Activated T-cell treated with anti-CD3 and anti-CD28 coated beads, Interleukin-2, amount 50 U/mL, for 1 hour (primary cell): ENCODE results near the gene LHX3.
A peak's percentile ranks its signal among the peaks of the same experiment; 100 is the strongest.
"Not testable (repeated sequence)": the region's sequence is repeated elsewhere in the genome, so short reads cannot be mapped to it uniquely, and the experiment has no call there.

ENCODE experiments used
- DNase-seq: peaks from one replicate; pipeline ENCODE4 v3.0.0-alpha.2; 2020

Gene LHX3

DNA sequence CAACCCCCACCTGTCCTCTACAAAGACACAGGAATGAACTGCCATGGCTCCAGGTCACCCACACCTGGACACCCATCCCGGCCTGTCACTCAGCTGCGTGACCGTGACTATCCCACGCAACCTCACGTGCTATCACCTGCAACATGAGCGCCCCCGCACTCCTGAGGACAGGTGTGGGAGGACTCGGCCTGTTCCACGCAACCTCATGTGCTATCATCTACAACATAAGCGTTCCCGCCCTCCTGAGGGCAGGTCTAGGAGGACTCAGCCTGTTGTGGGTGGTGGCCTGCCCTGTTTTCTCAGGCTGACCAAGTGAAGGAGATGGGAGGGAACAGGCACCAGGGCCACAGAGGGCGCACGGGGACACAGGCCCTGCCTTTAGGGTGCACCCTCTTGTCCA is 36.6 kb upstream of the LHX3 start:
- no peak for DNase-seq

DNA sequence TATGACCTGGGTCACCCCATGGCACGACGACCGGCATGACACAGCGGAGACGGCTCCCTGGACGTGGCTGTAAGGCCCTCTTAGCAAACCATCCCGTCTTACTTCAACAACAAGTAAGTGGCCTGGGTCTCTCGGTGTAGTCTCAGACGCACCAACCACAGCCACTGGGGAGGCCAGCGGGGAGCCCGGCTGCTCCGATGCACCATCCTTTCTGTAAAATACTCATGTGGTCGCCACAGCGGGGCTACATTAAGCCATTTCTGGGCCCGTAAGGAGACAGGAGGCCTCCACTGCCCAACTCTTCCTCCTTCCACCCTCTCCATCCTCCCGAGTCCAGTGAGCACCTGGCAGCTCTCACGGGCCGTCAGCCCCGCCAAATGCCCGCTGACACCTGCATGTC is 36.0 kb upstream of the LHX3 start:
- no peak for DNase-seq

DNA sequence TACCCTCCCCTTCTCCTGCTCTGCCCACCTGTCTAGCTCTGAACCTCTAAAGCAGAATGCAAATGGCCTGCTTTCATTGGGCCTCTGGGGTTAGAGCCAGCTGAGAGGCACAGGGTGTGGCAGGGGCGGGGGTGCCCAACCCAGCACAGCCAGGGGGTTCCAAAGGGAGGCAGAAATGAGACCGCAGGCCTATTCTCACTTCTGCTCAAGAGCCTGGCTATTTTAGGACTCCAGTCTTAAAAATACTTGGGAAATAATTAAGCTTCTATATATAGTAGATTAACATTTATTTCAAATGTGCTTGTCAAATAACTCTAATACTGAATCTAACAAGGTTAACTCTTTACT is 35.0 kb upstream of the LHX3 start:
- no peak for DNase-seq

DNA sequence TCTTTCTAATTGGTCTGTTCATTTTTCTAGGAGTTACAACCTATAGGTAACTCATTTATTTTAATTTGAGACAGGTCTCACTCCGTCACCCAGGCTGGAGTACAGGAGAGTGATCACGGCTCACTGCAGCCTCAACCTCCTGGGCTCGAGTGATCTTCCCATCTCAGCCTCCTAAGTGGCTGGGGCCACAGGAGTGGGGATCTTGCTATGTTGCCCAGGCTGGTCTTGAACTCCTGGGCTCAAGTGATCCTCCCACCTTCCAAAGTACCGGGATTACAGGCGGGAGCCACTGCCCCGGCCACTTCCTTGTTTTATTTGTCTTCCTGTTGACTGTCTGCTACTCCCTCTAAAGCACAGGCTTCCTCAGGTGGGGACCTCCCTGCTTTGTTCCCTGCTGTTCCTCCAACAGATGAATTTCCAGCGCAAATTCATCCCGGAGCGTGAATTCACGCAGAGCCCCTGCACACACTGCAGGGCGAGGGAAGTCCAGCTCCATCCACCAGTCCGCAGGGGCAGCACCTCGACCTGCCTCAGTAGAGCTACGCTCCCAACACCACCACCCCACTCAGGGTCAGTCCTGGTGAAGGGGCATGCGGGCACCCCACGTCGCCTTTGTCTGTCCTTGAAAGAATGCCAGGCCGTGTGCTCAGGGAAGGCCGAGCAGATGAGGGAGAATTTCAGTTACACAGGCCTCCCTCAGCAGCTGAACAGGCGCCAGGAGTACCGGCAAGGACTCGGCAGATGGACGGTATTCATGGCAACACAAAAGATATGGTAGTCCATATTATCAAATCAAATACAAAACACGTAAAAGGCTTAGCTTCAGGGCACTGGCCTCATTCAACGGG is 34.4 kb upstream of the LHX3 start:
- no peak for DNase-seq

DNA sequence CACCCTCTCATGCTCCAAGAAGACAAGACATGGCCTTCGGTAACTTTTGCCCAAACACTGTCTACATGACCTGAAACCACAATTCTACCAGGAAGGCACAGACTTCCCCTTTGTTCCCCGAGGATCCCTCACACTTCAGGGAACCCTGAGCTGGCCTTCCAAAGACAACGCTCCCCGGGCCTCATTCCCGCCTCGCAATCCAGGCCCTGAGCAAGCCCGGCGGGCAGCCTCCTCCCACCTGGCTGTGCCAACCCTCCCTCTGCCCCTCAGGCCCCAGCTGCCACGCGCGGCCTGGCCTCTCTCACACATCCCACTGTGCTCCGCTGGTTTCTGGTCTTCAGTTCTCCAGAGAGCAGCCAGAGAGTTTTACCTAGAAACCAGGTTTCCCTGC is 33.4 kb upstream of the LHX3 start:
- DNase-seq = no peak

DNA sequence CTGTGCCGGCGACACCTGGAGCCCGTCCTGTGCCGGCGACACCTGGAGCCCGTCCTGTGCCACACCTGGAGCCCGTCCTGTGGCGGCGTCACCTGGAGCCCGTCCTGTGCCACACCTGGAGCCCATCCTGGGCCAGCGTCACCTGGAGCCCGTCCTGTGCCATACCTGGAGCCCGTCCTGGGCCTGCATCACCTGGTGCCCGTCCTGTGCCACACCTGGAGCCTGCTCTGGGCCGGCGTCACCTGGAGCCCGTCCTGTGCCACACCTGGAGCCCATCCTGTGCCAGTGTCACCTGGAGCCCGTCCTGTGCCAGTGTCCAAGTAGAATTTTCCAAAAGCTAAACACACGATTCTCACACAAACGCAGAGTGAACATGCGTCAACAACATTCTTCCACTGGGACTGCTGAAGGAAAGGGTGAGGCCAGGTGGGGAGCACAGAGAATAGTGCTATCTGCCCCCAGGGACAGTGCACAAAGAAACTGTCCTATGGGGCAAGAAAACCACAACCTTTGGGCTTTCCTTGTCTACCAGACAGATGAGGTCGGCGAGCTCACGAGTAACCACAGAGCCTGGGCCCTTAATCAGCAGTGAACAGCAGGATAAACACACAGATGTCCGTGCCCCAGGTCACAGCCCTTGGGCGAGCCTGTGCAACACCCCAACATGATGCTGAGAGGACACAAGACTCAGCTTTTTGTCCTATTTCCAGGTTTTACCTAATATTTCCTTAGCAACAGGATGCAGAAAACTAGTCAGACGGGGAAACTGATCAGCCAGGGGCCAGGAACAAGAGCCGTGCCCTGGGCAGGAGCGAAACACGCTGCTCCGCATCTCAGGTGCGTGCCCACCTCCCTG is 32.8 kb upstream of the LHX3 start:
- DNase-seq = no peak

DNA sequence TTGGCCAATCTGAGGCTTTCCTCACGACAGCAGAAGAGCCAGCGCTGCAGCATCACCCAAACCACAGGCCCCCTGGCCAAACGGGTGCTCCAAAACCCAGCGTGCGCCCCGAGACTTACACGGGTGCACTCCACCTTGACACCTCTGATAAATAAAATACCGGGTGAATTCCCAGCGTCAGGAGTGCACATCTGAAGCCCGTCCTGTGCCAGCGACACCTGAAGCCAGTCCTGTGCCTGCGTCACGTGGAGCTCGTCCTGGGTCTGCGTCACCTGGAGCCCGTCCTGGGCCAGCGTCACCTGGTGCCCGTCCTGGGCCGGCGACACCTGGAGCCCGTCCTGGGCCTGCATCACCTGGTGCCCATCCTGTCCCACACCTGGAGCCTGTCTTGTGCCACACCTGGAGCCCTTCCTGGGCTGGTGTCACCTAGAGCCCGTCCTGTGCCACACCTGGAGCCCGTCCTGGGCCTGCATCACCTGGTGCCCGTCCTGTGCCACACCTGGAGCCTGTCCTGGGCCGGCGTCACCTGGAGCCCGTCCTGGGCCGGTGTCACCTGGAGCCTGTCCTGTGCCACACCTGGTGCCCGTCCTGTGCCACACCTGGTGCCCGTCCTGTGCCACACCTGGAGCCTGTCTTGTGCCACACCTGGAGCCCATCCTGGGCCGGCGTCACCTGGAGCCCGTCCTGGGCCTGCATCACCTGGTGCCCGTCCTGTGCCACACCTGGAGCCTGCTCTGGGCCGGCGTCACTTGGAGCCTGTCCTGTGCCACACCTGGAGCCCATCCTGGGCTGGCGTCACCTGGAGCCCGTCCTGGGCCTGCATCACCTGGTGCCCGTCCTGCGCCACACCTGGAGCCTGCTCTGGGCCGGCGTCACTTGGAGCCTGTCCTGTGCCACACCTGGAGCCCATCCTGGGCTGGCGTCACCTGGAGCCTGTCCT is 31.8 kb upstream of the LHX3 start:
- DNase-seq = not testable (repeated sequence)

DNA sequence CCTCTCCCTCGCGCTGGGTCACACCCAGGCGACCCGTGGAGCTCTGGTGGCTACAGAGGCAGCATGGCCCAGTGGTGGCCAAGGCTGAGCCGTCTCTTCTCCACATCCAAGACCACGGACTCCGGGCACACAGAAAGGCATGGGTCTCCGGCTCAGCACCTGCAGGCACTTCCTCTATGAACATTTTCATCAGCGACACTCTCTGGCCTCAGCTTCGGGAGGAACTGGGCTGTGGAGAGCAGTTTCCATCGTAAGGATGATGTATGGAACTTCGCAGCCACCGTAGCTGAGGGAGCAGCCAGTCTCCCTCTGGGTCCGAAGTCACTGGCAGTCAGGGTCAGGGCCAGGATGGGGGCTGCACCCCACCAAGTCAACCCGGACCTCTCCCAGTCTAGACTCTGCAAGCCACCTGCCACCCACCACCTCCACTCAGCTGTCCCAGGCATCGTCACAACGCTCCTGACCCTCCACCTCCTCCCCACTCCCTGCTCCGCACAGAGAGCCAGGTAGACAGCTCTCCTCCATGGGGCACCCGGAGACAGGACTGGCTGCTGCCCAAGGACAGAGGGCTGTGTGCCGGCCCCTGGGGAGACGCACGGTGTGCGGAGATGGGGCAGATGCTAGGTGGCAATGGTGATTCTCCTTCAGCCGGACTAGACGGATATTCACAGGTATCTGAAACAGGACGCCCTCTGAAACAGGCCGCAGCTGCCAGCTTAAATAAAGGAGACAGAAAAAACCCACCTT is 31.0 kb upstream of the LHX3 start:
- DNase-seq = no peak

DNA sequence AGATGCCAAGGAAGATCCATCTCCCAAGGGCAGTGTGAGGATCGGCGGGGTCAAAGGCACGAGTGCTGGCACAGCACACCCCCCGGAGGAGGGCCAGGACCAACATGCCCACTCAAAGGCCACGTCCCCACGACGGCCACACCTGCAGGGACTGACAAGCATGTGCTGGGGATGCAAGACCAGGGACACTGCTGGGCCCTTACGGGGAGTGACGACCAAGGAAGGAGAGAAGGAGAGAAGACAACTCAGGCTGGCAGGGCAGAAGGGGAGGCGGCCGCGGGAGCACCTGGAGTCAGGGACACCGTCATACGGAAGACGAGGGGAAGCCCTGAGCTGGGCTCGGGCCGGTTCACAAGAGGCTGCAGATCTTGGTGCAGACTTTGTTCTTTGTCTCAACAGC is 30.2 kb upstream of the LHX3 start:
- DNase-seq = no peak

DNA sequence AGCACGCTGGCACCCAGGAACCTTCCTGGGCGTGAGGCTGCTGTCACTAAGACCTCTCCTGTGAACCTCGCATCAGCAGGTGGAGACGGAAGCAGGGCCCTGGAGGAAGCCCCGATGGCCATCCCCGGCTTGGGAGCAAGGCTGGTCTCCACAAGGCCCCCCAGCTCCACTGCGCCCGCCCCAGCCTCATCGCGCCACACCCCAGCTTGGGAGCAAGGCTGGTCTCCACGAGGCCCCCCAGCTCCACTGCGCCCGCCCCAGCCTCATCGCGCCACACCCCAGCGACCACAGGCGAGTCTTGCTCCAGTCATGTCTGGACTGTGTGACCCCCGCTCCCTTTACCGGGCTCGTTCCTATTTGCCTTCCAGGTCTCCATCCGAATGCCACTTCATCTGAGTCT is 29.7 kb upstream of the LHX3 start:
- DNase-seq = no peak

DNA sequence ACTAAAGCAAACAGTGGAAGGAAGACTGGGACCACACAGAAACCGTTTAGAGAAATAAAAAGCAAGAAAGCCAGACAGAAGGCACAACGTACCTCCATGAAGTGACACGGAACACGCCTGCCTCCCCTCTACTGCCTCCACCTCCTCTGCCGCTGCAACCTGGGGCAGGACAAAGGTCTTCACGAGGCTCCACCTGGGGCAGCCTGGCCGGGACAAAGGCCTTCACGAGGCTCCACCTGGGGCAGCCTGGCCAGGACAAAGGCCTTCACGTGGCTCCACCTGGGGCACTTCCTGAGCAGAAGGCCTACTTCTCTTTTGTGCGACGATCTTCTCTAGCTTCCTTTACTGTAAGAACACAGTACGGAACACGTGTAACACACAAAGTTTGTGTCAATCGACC is 28.9 kb upstream of the LHX3 start:
- DNase-seq = no peak

DNA sequence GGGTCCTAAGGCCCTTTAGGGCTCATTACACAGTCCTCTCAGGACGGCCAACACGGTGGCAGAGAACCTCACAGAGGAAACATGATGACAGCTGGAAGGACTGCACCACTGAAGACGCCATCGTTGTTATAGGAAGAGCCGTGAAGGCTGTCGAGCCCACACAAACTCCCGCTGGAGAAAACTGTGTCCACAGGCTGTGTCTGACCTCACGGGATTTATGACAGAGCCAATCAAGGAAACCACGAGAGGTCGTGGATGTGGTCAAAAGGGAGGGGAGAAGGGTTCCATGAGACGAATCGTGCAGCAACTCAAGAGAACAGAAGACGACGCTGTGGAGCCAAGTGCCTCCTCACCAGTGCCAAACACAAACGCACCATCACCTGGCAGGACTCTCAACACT is 28.5 kb upstream of the LHX3 start:
- DNase-seq = no peak

DNA sequence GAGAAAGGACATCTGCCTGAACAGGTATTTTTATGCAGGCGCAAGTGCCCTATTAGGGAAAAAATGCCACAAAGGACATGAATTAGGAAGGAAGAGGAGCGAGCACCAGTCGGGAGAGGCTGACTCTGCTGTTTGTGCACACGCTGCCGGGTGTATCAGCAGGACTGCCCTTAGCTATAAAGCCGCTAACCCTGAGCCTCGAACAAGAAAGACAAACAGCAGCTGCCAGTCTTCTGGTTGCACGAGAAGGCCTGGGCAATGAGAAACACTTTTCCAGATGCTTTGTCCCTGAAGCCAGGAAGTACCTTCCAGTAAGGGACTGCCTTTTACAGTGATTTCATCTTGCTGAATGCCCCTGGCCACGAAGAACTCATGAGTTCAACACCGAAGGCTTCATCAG is 28.0 kb upstream of the LHX3 start:
- no peak for DNase-seq

DNA sequence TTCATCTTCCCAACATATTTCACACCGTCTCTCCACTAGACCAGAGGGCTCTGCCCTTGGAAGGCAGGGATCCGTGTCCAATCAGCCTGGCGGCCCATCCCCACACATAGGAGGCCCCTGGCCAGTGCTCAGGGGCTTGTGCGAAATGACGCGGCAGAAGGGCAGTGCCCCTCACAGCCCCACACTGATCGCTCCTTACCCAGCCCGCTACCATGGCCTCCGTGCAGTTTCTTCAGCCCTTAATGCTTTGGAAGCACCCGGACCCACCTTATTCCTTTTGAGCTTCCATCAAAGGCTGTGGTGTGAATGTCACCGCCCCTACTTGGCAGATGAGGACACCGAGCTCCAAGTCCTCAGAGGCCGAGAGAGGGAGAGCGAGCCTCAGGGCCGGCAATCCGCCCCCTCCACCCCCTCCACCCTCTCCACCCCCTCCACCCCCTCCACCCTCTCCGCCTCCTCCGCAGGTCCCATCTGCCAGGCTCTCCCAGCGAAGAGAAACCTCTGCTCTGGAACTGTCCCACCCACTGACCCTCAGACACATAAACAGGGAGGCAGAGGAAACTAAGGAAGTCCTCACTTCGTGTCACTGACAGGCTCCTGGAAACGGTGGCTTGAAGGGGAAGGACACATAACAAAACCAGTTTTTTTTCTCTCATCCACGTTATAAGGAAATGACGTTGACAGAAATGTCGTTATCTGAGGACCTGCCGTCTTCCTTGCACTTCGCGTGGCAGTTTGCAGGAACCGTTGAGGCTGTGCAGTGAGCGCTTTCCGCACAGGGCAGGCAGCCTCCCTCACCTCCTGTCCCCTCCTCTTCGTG is 26.8 kb upstream of the LHX3 start:
- DNase-seq = peak; percentile 29

DNA sequence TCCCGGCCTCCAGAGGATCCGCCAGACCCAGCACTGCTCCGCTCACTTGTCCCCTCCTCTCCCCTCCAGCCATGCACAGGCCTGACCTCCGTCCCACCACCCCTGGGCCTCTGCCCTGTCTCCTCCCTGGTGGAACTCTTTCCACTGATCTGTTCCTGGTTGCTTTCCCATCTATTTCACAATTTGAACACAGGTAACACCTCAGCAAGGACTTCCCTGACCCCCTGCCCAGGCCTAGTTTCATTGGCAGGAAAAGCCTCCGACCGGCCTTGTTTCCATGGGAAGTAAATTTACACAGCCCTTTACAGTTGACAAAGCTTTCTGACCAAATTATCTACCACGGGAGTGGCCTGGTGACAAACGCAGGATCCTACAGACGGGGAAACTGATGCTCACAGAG is 25.8 kb upstream of the LHX3 start:
- DNase-seq = no peak

DNA sequence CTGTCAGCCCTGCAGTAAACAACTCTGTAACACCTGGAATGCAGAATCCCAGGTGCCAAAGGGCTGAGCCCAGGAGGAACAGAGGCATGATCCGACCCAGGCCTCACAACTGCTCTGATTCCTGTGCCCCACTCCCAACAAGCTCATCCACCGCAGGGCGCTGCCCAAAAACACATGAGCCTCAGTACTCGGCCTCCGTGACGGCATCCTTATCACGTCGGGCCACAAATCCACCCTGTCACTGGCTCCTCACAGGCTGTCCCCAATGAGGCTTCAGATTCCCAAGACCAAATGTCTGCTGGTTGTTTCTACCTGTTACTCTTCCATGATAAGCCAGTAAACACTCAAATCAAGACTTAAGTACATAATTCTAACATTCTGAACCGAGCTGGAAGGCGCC is 25.4 kb upstream of the LHX3 start:
- no peak for DNase-seq

DNA sequence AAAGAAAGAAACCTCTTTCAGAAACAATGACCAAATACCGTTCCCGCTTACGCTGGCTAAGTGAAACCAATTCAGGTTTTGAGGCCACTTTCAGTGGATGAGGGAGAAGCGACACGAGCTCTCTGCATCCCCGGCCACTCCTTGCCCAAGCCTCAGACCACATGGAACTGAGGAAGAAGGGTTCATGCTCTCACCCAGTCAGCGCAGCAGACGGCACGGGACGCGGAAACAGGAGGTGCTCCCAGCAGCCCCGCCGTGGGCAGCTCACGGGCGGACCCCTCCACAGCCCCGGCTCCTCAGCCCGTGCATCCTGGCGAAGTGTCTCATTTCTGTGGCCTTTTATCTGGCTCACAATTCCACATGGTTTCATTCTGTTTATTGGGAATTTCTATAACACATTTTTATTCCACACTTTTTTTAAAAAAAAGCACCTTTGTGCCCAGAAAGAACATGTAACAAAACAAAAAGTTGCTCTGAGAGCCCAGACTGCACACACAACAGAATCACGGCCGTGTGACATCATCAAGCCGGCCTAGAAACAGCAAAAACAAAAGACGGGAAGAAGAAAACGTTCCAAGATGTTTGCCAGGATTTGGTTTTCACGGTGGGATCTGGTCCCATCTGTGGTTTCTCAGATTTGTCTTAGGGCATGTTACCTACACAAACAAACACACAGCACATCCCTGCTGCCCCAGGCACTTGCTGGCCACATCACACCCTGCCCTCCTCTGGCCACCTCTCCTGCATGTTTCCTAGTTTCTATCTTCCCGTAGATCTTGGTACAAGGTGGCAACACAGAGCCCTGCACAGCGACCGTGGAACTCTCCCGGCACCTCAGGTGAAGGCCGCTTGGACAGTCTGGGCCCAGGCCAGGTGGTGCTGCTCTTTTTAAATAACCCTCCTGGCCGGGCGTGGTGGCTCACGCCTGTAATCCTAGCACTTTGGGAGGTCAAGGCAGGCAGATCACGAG is 24.5 kb upstream of the LHX3 start:
- DNase-seq = no peak

DNA sequence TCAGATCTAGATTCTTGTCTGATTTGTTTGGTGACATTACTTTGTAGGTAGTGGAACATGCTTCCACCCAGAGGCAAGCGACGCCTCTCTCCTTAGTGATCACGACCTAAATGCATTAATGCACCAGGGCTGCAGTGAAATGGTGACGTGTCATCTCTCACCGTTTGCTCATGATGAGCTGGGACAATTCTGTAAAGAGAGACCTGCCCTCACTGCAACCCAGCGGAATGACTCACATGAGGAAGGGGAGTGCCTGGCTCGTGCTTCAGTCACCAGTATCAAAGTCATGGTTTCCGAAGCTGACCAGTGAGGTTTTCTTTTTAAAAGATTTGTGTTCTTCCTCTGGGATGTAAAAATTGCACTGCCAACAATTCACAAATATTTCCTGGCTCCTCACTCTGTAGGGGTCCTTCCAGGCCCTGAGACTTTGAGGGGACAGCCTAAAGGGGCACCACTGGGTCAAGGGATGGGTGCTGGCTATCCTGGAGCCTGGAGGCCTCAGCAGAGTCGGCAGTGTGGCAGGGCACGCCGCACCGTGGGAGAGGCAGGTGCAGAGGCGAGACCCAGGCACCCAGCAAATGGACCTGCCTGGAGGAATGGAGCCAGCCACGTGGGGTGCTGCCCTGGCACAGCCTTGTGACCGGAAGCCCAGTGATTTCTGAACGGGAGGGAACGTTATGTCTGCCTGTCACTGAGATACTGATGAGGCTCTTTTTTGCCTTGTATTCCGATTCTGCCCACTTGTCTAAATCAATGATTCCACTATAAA is 23.4 kb upstream of the LHX3 start:
- no peak for DNase-seq

DNA sequence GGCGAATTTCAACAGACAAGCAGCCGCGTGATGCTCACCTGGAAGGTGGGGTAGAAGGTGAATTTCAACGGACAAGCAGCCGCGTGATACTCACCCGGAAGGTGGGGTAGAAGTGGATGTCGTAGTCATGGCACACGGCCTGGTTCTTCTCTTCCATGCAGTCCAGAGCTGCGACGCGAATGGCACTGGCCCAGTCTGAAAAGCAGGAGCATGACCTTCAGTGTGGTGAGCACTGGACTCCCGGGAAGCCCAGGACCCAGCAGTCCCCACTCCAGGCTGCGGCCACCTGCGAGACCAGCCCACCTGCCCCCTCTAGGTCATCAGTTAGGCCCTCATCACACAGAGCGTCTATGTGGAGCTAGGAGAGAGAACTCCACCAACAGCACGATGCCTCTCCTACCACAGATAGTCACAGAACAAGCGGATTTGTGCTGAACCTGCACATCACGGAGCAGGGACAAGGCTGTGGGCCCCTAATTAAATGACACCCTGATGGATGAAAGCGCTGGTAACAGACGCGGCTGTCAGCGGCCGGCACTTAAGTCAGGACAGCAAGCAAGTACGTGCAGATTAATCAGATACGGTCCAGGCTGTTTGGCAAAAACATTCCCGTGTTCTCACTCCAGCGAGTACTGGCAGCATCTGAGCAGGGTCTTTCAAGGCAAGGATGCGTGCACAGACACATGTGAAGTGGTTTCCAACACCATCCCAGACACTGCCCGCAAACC is 21.9 kb upstream of the LHX3 start:
- no peak for DNase-seq
